ENCODE data around the gene BIRC2. TPM values are rescaled to one million over a fixed set of nuclear protein-coding genes. Genes with fewer than 3 reads are reported as not detected.
"Not testable (repeated sequence)": the region's sequence is repeated elsewhere in the genome, so short reads cannot be mapped to it uniquely, and the experiment has no call there.

BIRC2 gene
- total RNA-seq, 2 experiments from 2014 or later, result 36.0 to 39.7 TPM

GRCh38 chr11:102325088-102325487 lies 21.9 kb upstream of the BIRC2 start:
- H3K36me3 Mint-ChIP-seq (ENCODE audit: low read depth), result peaks cover 70% of the 10 kb centered on the region
- no peak overlapping the region for H3K4me3 Mint-ChIP-seq
- peaks cover 55% of the 10 kb centered on the region for H3K4me1 Mint-ChIP-seq
- no peak overlapping the region for H3K27ac Mint-ChIP-seq
- ChIA-PET POLR2A (interaction anchor here (0.7 to 1.1 kb wide), 2 partner anchors 11 to 31 kb away, joined by 3 to 4 read pairs; no protein-coding TSS in a partner anchor), CTCF (interaction anchor here (0.7 to 2.3 kb wide), 6 partner anchors 14 to 174 kb away, joined by 3 to 15 read pairs (median 4); no protein-coding TSS in a partner anchor)
- no peaks in the 10 kb centered on the region for H3K27me3 Mint-ChIP-seq
- H3K9me3 Mint-ChIP-seq, result no peaks in the 10 kb centered on the region
- no peak for DNase-seq

- no peaks in the 10 kb centered on the region for H3K9me3 Mint-ChIP-seq
- H3K36me3 Mint-ChIP-seq (ENCODE audit: low read depth), result peaks cover 70% of the 10 kb centered on the region
- CTCF ChIA-PET, result no interaction called here
- peaks cover 30% of the 10 kb centered on the region for H3K4me1 Mint-ChIP-seq
- DNase-seq, result no peak
- POLR2A ChIA-PET, result no interaction called here
- no peak overlapping the region for H3K27ac Mint-ChIP-seq
- H3K27me3 Mint-ChIP-seq, result no peaks in the 10 kb centered on the region
- H3K4me3 Mint-ChIP-seq, result no peak overlapping the region
These were observed 18.3 kb upstream of the BIRC2 start for GRCh38 chr11:102328748-102329147.

- ChIA-PET CTCF (no interaction called here), POLR2A (no interaction called here)
- Mint-ChIP-seq H3K4me3 (no peak overlapping the region), H3K27me3 (no peaks in the 10 kb centered on the region), H3K36me3 (ENCODE audit: low read depth) (peaks cover 65% of the 10 kb centered on the region), H3K4me1 (peaks cover 20% of the 10 kb centered on the region), H3K9me3 (no peaks in the 10 kb centered on the region), H3K27ac (peak overlapping the region; percentile 11)
- no peak for DNase-seq
These were observed 16.8 kb upstream of the BIRC2 start for GRCh38 chr11:102330231-102330630.

- POLR2A ChIA-PET, result interaction anchor here (0.9 kb wide), 1 partner anchor 37 kb away, joined by 5 read pairs; no protein-coding TSS in a partner anchor
- peaks cover 60% of the 10 kb centered on the region for H3K36me3 Mint-ChIP-seq (ENCODE audit: low read depth)
- H3K27me3 Mint-ChIP-seq, result no peaks in the 10 kb centered on the region
- no peak for DNase-seq
- H3K27ac Mint-ChIP-seq, result no peak overlapping the region
- peaks cover 14% of the 10 kb centered on the region for H3K4me1 Mint-ChIP-seq
- no peak overlapping the region for H3K4me3 Mint-ChIP-seq
- no peaks in the 10 kb centered on the region for H3K9me3 Mint-ChIP-seq
- CTCF ChIA-PET, result interaction anchor here (1.5 to 4.1 kb wide), 2 partner anchors 11 to 38 kb away, joined by 8 to 20 read pairs; no protein-coding TSS in a partner anchor
These were observed 15.7 kb upstream of the BIRC2 start for GRCh38 chr11:102331341-102331740.

GRCh38 chr11:102332611-102332994 lies 14.4 kb upstream of the BIRC2 start:
- CTCF ChIA-PET, result interaction anchor here (1.5 to 4.1 kb wide), 2 partner anchors 10 to 39 kb away, joined by 8 to 20 read pairs; no protein-coding TSS in a partner anchor
- H3K4me1 Mint-ChIP-seq, result peaks cover 9% of the 10 kb centered on the region
- POLR2A ChIA-PET, result interaction anchor here (0.9 kb wide), 1 partner anchor 39 kb away, joined by 5 read pairs; no protein-coding TSS in a partner anchor
- H3K36me3 Mint-ChIP-seq (ENCODE audit: low read depth), result peaks cover 56% of the 10 kb centered on the region
- no peak overlapping the region for H3K4me3 Mint-ChIP-seq
- no peak overlapping the region for H3K27ac Mint-ChIP-seq
- H3K9me3 Mint-ChIP-seq, result no peaks in the 10 kb centered on the region
- DNase-seq, result no peak
- no peaks in the 10 kb centered on the region for H3K27me3 Mint-ChIP-seq

- Mint-ChIP-seq H3K9me3 (no peaks in the 10 kb centered on the region), H3K27ac (no peak overlapping the region), H3K4me1 (peaks cover 10% of the 10 kb centered on the region), H3K36me3 (ENCODE audit: low read depth) (peaks cover 27% of the 10 kb centered on the region), H3K4me3 (no peak overlapping the region), H3K27me3 (no peaks in the 10 kb centered on the region)
- CTCF ChIA-PET, result interaction anchor here (1.3 to 4.9 kb wide), 4 partner anchors 45 to 328 kb away, joined by 4 to 53 read pairs (median 20); no protein-coding TSS in a partner anchor
- DNase-seq, result no peak
- POLR2A ChIA-PET, result no interaction called here
These were observed 8.5 kb upstream of the BIRC2 start for GRCh38 chr11:102338479-102339010.

GRCh38 chr11:102341311-102341710 lies 5.7 kb upstream of the BIRC2 start:
- ChIA-PET CTCF (interaction anchor here (0.8 to 4.9 kb wide), 37 partner anchors 8 to 325 kb away, joined by 3 to 53 read pairs (median 6); partner anchors contain the start of genes BIRC3 and TMEM123), POLR2A (interaction anchor here (0.8 to 2.2 kb wide), 5 partner anchors 9 to 135 kb away, joined by 3 to 6 read pairs (median 4); no protein-coding TSS in a partner anchor)
- H3K27ac Mint-ChIP-seq, H3K9me3 Mint-ChIP-seq, DNase-seq, H3K4me3 Mint-ChIP-seq, H3K27me3 Mint-ChIP-seq: not testable (repeated sequence)
- Mint-ChIP-seq H3K4me1 (peaks cover 20% of the 10 kb centered on the region), H3K36me3 (ENCODE audit: low read depth) (peaks cover 23% of the 10 kb centered on the region)

- no peaks in the 10 kb centered on the region for H3K9me3 Mint-ChIP-seq
These were observed 5.1 kb upstream of the BIRC2 start for GRCh38 chr11:102341844-102342318.

GRCh38 chr11:102343809-102344208 lies 3.2 kb upstream of the BIRC2 start:
- ChIA-PET POLR2A (interaction anchor here (1.0 kb wide), 1 partner anchor 54 kb away, joined by 3 read pairs; no protein-coding TSS in a partner anchor), CTCF (interaction anchor here (0.7 to 2.5 kb wide), 9 partner anchors 8 to 323 kb away, joined by 3 to 12 read pairs (median 4); no protein-coding TSS in a partner anchor)
- Mint-ChIP-seq H3K36me3 (ENCODE audit: low read depth) (peaks cover 6% of the 10 kb centered on the region), H3K27me3 (no peaks in the 10 kb centered on the region), H3K4me3 (no peak overlapping the region), H3K27ac (no peak overlapping the region), H3K9me3 (no peaks in the 10 kb centered on the region), H3K4me1 (peaks cover 28% of the 10 kb centered on the region)
- DNase-seq, result no peak

More at GRCh38 chr11:102341844-102342318, 5.1 kb upstream of the BIRC2 start:
- peaks cover 20% of the 10 kb centered on the region for H3K4me1 Mint-ChIP-seq
- no peak overlapping the region for H3K4me3 Mint-ChIP-seq
- H3K27ac Mint-ChIP-seq, result no peak overlapping the region
- no peaks in the 10 kb centered on the region for H3K27me3 Mint-ChIP-seq
- ChIA-PET CTCF (interaction anchor here (0.8 to 4.9 kb wide), 49 partner anchors 9 to 325 kb away, joined by 3 to 53 read pairs (median 5); partner anchors contain the start of genes BIRC3 and TMEM123), POLR2A (interaction anchor here (0.7 to 2.2 kb wide), 8 partner anchors 8 to 272 kb away, joined by 3 to 6 read pairs (median 4); no protein-coding TSS in a partner anchor)
- H3K36me3 Mint-ChIP-seq (ENCODE audit: low read depth), result peaks cover 19% of the 10 kb centered on the region
- peak; percentile 72 for DNase-seq

- peaks cover 34% of the 10 kb centered on the region for H3K4me1 Mint-ChIP-seq
These were observed 1.1 kb upstream of the BIRC2 start for GRCh38 chr11:102345904-102346303.

GRCh38 chr11:102346456-102346747 lies 612 bp upstream of the BIRC2 start:
- Mint-ChIP-seq H3K27me3 (no peaks in the 10 kb centered on the region), H3K4me1 (peaks cover 34% of the 10 kb centered on the region), H3K36me3 (ENCODE audit: low read depth) (peaks cover 18% of the 10 kb centered on the region), H3K9me3 (no peaks in the 10 kb centered on the region), H3K27ac (peak overlapping the region; percentile 97), H3K4me3 (peak overlapping the region; percentile 98)
- ChIA-PET POLR2A (interaction anchor here (1.3 to 1.7 kb wide), 2 partner anchors 28 to 51 kb away, joined by 3 to 4 read pairs; partner anchors contain the start of gene BIRC3), CTCF (interaction anchor here (1.6 kb wide), 1 partner anchor 28 kb away, joined by 3 read pairs; the partner anchor contains the start of gene BIRC3)
- DNase-seq, result no peak

More at GRCh38 chr11:102345904-102346303, 1.1 kb upstream of the BIRC2 start:
- Mint-ChIP-seq H3K4me3 (peak overlapping the region; percentile 98), H3K27me3 (no peaks in the 10 kb centered on the region), H3K27ac (peak overlapping the region; percentile 97), H3K9me3 (no peaks in the 10 kb centered on the region), H3K36me3 (ENCODE audit: low read depth) (peaks cover 15% of the 10 kb centered on the region)
- CTCF ChIA-PET, result interaction anchor here (0.8 to 2.5 kb wide), 5 partner anchors 10 to 267 kb away, joined by 3 to 12 read pairs (median 5); partner anchors contain the start of gene BIRC3
- POLR2A ChIA-PET, result interaction anchor here (1.2 to 1.7 kb wide), 2 partner anchors 28 to 52 kb away, joined by 4 read pairs; partner anchors contain the start of gene BIRC3
- DNase-seq, result no peak

GRCh38 chr11:102347462-102348370 lies 702 bp downstream of the BIRC2 start:
- Mint-ChIP-seq H3K27me3 (no peaks in the 10 kb centered on the region), H3K36me3 (ENCODE audit: low read depth) (peaks cover 23% of the 10 kb centered on the region), H3K4me3 (peak overlapping the region; percentile 98), H3K27ac (peak overlapping the region; percentile 97), H3K4me1 (peaks cover 33% of the 10 kb centered on the region), H3K9me3 (no peaks in the 10 kb centered on the region)
- CTCF ChIA-PET, result interaction anchor here (0.7 to 3.3 kb wide), 4 partner anchors 42 to 171 kb away, joined by 3 to 18 read pairs (median 4); no protein-coding TSS in a partner anchor
- POLR2A ChIA-PET, result interaction anchor here (0.8 to 1.7 kb wide), 6 partner anchors 30 to 104 kb away, joined by 3 to 4 read pairs (median 4); partner anchors contain the start of gene BIRC3
- no peak for DNase-seq

Measured in activated CD4-positive, alpha-beta memory T cell treated with anti-CD3 and anti-CD28 coated beads, Interleukin-2, amount 10 ng/mL, durations not matched to agents 7 days and 5 days (primary cell).